ENCODE measurements around the gene SPTLC3. TPM values are rescaled to one million over a fixed set of nuclear protein-coding genes. Genes with fewer than 3 reads are reported as not detected.

The SPTLC3 gene
- total and polyA plus RNA-seq, 2 of the 13 experiments (the other 11 are each of a cell fraction or from before 2014, with no cell fraction given), result 20.5 to 95.6 TPM

GRCh38 chr20:13105864-13106457, 97.2 kb downstream of the SPTLC3 start (continued):
- no peak for TF ChIP-seq ZNF142 (CRISPR knock-in tag; IDR thresholded peaks at IDR 0.05)
- no peak for TF ChIP-seq ZNF761 (CRISPR knock-in tag; conservative IDR thresholded peaks at IDR 0.05)
- 0 out of 2 replicates have a peak, but pooled peaks have one; percentile 34 for TF ChIP-seq KMT2B (CRISPR knock-in tag; IDR thresholded peaks at IDR 0.05)
- peak; percentile 23; the same call in 1 of the 2 replicates for TF ChIP-seq THAP11 (CRISPR knock-in tag; IDR thresholded peaks at IDR 0.05)
- TF ChIP-seq SP140L (CRISPR knock-in tag; IDR thresholded peaks at IDR 0.05; ENCODE audit: borderline replicate concordance), result peak; percentile 80; the same call in 1 of the 2 replicates
- no peak for TF ChIP-seq NFKB2 (CRISPR knock-in tag; IDR thresholded peaks at IDR 0.05; ENCODE audit: borderline replicate concordance)
- peak; percentile 79 for TF ChIP-seq CTCF (CRISPR knock-in tag; IDR thresholded peaks at IDR 0.05)
